ENCODE measurements around the gene CYBA.
A peak's percentile ranks its signal among the peaks of the same experiment; 100 is the strongest.

The CYBA gene

GRCh38 chr16:88650749-88651275 is at the start of gene CYBA:
Gene CYBA (minus strand): TSS chr16:88651053. CDS start chr16:88651013, 40 bp downstream.
- DNase-seq: peak; percentile 75

GRCh38 chr16:88700322-88700635 is 49.4 kb upstream of the CYBA start:
- DNase-seq: no peak

GRCh38 chr16:88699180-88699579 is 48.3 kb upstream of the CYBA start:
- no peak for DNase-seq

- DNase-seq: no peak
Observed at GRCh38 chr16:88698646-88699045, 47.8 kb upstream of the CYBA start.

GRCh38 chr16:88697831-88698615 is 47.2 kb upstream of the CYBA start:
- no peak for DNase-seq

- DNase-seq: no peak
Observed at GRCh38 chr16:88697116-88697830, 46.4 kb upstream of the CYBA start.

- DNase-seq: no peak
Observed at GRCh38 chr16:88696441-88696840, 45.6 kb upstream of the CYBA start.

- no peak for DNase-seq
Observed at GRCh38 chr16:88695753-88696152, 44.9 kb upstream of the CYBA start.

GRCh38 chr16:88695218-88695617 is 44.4 kb upstream of the CYBA start:
- DNase-seq: no peak

- DNase-seq: no peak
Observed at GRCh38 chr16:88694221-88695087, 43.6 kb upstream of the CYBA start.

- no peak for DNase-seq
Observed at GRCh38 chr16:88693420-88694177, 42.7 kb upstream of the CYBA start.

GRCh38 chr16:88692861-88693260 is 42.0 kb upstream of the CYBA start:
- DNase-seq: no peak

GRCh38 chr16:88691924-88692560 is 41.2 kb upstream of the CYBA start:
- no peak for DNase-seq

GRCh38 chr16:88691129-88691813 is 40.4 kb upstream of the CYBA start:
- no peak for DNase-seq

GRCh38 chr16:88690341-88691128 is 39.7 kb upstream of the CYBA start:
- no peak for DNase-seq

GRCh38 chr16:88688013-88688778 is 37.3 kb upstream of the CYBA start:
- DNase-seq: no peak

- no peak for DNase-seq
Observed at GRCh38 chr16:88687676-88688012, 36.8 kb upstream of the CYBA start.

- no peak for DNase-seq
Observed at GRCh38 chr16:88687254-88687576, 36.4 kb upstream of the CYBA start.

- DNase-seq: no peak
Observed at GRCh38 chr16:88686439-88687253, 35.8 kb upstream of the CYBA start, which contains the start of gene SNAI3. Gene SNAI3 (minus strand): TSS chr16:88686507. CDS start chr16:88686406, 101 bp downstream.
